AG08395 (cell line): ENCODE data around the gene TTC38.
"Not testable (repeated sequence)": the region's sequence is repeated elsewhere in the genome, so short reads cannot be mapped to it uniquely, and the experiment has no call there.

Experiments
- DNase-seq: peaks from one replicate; pipeline ENCODE4 v3.0.0; 2012; ENCODE audit warnings: mixed read lengths, low spot score

Gene TTC38

DNA sequence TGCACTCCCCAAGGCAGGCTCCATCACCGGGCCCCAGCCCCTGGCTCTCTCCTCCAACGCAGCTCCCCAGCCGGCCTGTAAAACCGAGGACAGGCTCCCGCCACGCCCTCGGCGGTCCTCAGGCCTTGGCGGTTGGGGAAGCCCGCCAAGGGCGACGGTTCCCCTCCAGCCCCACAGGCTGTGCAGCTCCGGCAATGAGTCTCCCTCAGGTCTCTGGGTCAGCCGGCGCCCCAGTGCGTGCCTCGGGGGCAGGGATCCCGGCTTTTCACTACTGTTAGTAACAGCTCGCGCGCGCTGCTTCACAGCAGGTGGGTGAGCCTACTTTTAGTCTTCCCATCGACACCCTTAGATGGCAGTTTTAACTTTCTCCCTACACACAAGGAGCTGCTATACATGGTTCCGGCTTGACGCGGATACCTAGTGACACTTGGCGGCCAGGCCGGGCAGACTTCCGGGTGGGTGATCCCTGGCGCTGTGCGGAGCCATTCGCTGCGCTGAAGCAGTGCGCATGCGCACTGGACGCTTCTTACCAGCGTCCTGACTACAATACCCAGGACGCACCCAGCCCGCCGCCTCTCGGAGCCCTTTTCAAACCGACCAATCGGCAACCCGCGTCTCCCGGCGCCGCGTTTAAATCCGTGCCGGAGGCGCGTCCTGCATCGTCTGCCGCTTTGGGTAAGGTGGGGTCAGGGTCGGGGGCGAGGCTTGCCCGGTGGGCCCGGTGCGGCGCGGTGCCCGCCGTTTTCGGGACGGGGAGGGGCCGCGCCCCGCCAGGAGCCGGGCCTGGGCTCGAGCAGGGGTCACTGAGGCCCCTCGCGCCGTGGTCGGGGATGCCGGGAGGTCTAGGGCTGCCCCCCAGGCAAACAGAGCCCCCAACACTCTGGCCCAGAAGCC lies 28.7 kb downstream of the TTC38 start, which contains the start of gene GTSE1:
Gene GTSE1, plus strand, starts transcription at position 614 of the 894 bp plus-strand sequence. CDS start 531 bp downstream, outside the sequence.
- DNase-seq = peak; percentile 100

DNA sequence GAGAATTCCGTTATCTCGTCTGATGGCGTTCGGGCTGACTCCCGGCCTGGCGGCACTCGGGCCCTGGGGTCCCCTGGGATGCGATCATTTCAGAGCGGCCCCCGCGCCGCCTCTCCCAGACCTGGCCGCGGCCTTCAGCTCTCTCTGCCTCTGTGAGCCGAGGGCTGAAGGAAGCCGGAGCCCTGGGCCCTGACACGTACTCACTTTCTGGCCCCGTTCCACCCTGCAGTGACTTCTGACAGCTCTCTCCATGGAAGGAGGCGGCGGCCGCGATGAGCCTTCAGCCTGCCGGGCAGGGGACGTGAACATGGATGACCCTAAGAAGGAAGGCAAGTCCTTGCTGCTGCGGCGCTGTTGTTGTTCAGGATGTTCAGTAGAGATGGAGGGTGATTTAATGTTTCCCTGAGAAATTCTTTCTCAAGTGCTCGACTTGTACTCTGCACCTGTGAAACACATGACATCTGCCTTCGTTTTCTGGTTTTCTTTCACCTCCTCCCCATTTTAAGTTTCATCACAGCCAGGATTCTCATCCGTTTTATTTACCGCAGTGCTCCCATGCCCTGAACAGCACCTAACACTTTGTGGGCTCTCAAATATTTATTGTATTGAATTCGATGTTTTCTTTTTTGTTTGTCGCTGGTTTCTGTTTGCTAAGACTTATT lies 29.5 kb downstream of the TTC38 start:
- peak; percentile 30 for DNase-seq

DNA sequence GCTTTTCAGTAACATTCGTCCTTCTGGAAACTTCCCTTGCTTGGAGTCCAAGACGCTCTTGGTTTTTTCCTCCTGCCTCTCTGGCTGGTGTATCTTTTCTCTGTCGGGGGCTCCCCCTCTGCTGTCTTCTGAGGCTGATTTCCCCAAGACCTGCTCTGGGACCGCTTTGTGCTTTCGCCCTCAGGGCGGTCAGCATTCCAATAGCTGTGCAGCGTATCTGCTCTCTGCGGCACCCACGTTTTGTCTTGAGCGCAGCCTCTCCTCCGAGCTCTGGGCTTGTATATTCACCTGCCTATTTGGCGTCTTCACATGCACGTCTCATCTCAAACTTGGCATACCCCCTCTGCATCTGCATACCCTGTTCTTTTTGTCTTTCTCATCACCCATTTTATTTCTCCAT lies 31.3 kb downstream of the TTC38 start:
- no peak for DNase-seq

DNA sequence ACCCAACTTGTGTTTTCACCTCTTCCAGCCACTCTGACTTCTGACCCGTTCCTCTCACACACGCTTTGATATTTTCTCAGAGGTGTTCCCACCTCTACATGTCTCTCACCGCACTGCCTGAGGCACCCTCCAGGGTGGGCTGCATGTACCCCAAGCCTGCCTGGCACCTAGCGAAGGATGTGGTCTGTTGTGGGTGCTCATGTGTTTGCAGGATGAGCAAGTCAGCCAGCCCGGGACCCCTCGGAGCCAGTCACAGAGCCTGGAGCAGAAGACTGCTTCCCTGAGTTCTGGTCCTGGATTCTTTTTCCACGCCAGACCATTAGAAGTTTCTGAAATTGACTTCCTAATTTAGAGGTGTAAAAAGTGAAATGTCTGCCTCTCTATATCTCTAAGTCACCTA lies 32.7 kb downstream of the TTC38 start:
- DNase-seq = no peak

DNA sequence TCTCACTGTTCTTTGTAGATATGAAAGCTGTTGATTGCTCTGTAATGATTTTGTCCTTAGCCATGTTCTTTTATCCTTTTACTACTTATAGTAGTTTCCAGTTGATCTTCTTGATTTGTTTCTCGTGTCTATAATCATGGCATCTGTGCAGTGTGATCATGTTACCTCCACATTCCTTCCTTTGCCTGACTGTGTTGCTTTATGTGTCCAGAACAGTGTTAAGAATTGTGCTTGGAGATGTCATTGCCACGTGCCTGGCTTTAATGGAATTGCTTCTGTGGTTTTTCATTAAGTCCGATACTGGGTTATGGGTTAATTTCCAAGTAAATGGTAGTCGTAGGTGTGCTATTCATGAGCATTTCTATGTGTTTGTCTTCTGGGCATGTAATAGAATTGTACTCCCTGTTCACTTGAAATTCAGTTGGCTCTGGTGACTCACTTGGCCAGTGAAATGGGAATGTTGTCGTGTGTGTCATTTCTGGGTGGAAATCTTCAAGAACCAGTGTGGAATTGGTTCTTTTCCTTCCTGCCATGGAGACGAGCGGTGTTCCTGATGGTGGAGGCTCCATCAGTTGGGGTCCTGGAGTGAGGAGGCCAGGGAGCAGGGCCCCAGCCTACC lies 35.6 kb downstream of the TTC38 start:
- DNase-seq = peak; percentile 62

DNA sequence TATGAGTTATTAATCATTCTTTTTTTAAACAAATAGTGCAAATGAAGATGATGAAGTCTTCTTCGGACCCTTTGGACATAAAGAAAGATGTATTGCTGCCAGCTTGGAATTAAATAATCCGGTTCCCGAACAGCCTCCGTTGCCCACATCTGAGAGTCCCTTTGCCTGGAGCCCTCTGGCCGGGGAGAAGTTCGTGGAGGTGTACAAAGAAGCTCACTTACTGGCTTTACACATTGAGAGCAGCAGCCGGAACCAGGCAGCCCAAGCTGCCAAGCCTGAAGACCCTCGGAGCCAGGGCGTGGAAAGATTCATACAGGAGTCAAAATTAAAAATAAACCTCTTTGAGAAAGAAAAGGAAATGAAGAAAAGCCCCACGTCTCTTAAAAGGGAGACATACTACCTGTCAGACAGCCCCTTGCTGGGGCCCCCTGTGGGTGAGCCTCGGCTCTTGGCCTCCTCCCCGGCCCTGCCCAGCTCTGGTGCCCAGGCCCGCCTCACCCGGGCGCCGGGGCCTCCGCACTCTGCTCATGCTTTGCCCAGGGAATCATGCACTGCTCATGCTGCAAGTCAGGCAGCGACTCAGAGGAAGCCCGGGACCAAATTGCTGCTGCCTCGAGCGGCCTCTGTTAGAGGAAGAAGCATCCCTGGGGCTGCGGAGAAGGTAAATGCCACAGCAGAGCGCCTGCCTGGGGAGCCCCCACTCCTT lies 40.6 kb downstream of the TTC38 start:
- DNase-seq = no peak

DNA sequence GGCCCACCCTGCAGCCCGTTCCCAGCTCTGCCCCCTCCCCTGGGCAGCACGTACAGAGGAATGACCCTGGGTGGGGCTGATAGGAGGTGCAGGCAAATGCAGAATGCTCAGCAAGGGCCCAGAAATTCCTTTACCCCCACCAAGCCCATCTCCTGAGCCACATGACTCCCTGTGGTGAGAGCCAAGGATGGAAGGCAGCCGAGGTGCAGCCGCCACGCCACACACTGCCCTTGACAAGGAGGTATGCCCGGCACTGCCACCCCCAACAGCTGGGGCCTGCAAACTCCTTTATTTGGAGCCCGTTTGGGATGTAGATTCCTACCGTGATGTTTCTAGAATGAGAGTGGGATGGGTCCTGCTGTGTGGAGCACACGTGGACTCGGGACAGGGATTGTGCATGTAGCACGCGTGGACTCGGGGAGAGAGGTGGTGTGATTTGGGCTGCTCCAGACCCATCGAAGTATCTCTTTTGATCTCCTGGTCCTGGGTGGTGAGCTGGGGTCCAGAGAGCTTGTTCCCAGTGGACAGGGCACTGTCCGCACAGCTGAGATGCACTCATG lies 41.8 kb downstream of the TTC38 start:
- no peak for DNase-seq

DNA sequence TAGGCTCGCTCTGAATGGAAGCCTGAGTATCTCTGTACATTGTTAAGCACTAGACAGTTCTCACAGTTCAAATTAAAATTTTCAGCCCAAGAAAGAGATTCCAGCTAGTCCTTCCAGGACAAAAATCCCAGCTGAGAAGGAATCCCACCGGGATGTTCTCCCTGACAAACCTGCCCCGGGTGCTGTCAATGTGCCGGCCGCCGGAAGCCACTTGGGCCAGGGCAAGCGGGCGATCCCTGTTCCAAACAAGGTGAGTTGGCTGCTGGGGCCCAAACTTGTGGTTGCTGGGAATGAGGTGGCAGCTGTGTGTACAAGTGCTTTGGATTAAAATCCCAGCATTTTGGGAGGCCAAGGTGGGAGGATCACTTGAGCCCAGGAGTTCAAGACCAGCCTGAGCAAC lies 44.2 kb downstream of the TTC38 start:
- no peak for DNase-seq

DNA sequence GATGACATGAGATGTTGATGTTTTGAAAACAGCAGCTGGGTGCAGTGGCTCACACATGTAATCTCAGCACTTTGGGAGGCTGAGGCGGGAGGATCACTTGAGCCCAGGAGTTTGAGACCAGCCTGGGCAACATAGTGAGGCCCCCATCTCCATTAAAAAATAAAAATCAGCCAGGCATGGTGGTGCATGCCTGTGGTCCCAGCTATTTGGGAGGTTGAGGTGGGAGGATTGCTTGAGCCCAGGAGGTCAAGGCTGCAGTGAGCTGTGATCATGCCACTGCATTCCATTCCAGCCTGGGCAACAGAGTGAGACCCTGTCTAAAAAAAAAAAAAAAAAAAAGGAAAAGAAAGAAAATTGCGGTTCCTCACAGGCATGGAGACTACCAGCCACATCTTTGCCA lies 45.0 kb downstream of the TTC38 start:
- not testable (repeated sequence) for DNase-seq

DNA sequence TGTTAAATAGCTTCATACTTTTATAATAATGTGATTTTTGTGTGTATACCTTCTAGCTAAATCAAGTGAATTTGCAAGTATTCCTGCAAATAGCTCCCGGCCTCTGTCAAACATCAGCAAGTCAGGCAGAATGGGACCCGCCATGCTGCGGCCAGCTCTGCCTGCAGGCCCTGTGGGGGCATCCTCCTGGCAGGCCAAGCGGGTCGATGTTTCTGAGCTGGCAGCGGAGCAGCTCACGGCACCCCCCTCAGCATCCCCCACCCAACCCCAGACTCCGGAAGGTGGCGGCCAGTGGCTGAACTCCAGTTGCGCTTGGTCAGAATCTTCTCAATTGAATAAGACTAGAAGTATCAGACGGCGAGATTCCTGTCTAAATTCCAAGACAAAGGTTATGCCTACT lies 48.2 kb downstream of the TTC38 start:
- DNase-seq = no peak

DNA sequence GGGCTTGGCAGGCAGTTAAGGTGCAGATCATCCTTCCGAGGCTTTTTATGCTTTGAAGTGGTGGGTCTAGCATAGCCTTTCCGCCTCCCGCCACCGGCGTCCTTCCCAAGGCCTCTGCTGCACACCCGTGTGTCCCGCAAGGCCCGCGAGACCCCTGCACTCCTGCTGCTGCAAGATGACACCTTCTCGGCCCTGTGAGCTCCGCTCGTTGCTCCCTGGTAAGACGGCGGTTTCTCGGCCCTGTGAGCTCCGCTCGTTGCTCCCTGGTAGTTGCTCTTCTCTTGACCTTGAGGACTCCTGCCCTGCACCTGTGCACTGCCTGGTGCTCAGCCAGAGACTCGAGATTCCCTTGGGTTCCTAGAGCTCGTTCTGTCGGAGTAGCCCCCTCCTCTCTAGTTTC lies 49.8 kb downstream of the TTC38 start:
- DNase-seq = no peak

DNA sequence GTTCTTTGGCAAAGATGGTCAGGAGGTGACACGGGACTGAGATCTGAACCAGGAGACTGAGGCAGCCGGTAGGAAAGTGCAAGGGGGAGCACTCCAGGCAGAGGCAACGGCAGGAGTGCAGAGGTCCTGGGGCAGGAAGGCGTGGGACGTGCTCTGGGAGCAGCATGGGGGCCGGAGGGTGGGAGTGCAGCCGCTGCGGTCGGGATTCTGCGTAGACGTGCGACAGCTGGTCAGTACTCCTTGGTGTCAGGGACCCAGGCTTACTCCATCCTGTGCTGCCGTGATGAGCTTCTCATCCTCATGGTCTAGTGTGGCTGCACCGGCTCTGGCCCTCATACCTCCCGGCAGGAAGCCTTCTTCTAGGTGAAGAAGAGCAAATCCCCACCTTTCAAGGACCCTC lies 50.8 kb downstream of the TTC38 start:
- no peak for DNase-seq

DNA sequence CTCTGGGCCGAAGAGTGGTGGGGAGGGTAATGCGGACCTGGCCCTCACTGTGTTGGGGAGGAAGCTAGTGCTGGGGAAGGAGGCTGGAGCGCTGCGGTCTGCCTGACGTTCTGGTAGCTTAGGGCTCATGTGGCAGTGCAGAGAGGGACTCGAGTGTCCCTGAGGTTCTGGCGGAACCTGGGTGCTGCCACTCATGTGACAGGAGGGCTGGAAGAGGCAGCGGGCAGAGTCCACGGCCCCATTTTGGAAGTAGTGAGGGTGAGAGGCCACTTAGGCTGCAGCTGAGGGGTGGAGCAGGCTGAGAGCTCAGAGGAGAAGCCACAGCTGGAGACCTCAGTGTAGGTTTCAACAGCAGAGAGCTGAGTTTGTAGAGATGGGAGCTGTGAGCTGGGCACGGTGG lies 51.5 kb downstream of the TTC38 start:
- DNase-seq = no peak

DNA sequence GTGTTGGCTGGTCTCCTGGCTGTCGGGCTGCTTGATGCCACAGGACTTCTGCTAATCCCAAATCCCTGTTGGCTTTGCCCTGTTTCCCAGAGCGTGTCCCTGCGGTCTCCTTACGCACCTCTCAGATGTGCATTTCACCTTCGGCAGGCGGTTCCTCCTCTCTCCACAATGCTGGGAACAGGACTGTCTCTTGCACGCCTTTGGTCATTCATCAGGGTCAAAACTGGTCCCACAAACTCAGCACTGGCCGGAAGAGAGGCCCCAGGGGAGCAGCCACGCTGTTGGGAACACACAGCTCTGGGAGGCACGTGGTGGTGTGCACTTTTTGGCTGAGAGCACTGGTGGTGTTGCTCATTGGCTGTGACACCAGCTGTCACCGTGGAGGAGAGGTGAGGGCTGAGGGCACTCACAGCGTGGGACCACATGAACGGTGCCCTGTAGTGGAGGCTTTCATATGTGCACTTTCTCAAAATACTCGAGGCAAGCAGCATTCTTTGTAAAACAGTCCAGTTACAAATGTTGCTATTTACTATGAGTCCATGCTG lies 52.4 kb downstream of the TTC38 start:
- DNase-seq = no peak

DNA sequence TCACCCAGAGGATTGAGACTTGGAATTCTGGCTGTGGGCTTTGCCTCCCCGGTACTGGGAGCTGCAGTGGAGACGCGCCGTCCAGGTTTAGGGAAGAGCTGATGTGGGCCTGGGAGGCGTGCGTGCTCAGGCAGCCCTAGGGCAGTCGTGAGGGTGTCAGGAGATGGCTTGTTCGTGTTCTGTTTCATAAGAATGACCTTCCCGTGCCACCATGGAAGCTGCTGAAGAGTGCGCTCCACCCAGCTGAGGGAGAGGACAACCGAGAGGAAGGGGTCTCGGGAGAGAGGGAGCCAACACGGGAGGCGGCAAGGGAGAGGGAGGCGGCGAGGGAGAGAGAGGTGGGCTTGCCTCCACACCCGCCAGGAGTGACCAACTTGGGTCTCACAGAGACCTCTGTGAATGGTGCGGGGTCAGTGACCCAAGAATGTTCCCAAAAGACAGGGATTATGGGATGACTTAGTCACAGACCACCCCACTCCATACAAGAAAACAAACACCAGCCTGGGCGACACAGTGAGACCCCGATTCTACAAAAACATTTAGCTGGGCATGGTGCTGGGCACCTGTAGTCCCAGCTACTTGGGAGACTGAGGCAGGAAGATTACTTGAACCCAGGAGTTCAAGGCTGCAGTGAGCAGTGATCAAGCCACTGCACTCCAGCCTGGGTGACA lies 53.0 kb downstream of the TTC38 start:
- DNase-seq = no peak

DNA sequence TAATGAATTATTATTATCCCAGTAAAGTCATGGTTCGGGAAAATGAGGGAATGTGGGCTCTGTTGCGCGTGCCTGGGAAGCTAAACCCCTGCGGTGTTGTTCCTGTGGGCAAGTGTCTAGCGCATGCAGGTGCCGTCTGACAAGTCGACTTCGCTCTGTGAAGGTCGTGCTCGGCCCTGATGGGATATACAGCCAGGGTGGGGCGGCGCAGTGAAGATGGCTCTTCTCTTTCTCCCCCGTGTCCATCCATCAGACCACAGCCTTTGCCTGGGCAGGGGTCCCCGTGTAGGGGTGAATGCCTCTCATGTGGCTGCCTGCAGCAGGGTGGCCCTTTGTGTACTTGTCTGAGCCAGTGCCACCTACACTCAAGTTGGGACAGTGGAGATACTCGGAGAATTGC lies 54.9 kb downstream of the TTC38 start:
- DNase-seq = no peak

DNA sequence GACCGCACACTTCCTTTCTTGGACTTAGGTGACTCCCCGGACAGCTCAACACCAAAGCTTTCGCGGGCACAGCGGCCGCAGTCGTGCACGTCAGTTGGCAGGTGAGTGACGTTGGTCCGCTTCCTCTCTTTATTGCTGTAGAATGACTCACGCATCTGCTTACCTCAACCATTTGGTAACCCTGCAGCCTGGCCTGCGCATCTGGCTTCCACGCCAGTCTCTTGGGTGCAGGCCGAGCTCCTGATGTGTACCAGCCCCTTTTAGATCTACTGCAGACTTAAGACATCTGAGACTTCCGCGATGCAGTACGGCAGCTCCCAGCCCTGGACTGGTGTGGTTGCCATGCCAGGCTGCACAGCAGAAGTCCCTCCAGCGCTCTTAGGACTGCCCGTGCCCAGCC lies 55.4 kb downstream of the TTC38 start:
- no peak for DNase-seq

DNA sequence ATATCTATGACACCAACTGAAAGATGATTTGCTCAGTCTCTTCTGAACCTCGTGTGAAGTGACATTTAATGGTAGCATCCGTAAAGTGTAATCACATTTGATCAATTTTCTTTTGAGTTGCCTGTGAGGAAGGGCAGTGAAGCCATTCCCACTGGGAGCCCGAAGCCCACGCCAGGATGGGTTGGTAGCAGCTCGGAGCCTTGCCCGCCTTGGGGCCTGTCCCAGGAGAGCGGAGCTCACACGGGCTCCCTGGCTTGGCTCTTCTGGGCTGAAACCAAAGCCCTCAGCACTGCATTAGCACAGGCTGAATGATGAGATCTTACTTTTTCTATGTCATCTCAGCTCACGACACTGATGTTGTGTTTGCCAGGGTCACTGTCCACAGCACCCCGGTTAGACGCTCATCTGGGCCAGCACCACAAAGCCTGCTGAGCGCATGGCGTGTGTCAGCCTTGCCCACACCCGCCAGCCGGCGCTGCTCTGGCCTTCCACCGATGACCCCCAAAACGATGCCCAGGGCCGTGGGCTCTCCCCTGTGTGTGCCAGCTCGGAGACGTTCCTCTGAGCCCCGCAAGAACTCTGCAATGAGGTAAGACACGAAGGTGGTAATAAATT lies 58.4 kb downstream of the TTC38 start:
- no peak for DNase-seq

DNA sequence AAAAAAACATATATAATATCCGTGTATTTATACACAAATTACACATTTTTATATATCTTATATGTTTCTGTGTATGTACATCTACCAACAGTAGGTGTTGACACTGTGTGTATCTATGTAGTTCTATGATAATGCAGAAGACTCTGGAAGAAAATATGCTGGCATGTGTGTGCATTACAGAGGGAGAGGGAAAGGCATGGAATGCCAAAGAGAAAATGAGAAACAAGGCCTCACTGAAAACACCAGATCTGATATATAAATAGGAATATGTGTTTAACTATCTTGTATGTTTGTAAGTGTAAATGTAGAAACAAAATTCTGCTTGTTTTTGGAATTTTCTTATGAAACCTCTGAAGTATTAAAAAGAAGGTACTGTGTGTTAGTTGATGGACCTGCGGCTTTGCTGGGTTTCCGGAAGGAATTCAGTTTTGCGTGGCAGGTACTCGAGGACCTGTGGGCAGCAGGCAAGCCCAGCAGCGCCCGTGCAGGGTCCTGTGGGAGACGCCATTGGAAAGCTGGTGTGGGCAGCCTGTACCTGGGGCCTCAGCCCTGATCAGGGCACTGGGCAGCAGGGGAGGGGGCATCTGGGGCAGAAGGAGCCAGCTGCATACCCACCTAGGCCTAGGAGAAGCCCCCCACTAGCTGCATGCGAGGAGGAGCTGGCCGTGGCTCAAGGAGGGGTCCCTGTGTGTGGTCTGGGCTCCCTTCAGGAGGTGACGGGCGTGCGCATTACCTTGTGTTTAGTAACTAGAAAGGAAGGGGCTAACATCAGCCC lies 60.1 kb downstream of the TTC38 start:
- no peak for DNase-seq

DNA sequence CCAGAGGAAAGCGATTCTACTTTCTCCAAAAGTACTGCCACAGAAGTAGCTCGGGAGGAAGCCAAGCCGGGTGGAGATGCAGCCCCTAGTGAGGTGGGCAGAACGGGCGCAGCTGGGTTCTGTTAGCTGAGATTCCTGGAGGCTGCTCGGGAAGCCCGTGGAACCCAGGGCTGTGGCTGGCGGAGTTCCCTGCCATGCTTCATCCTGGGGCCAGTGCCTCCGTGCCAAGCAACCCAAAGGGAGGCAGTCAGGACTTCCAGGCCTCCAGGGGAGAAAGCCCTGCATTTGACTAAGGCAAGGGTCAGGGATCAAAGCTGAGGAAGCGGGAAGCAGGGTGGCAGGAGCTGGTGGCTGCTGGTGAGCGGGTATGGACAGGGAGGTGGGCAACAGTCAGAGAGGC lies 61.0 kb downstream of the TTC38 start:
- DNase-seq = no peak
